Bronchial epithelial cell (primary cell): ENCODE results near the gene COL26A1. TPM values are rescaled to one million over a fixed set of nuclear protein-coding genes. Genes with fewer than 3 reads are reported as not detected.
"Not testable (repeated sequence)": the region's sequence is repeated elsewhere in the genome, so short reads cannot be mapped to it uniquely, and the experiment has no call there.

Experiments used
- DNase-seq: peaks from one replicate; pipeline ENCODE4 v3.0.0-alpha.2; 2010; ENCODE audit warnings: low read depth
- FAIRE-seq: peaks from 2 replicates; lab custom pipeline; 2011; peaks lifted over from hg19 to GRCh38; lab: Jason Lieb, UNC
- H3K27me3 ChIP-seq: 2 replicates; pipeline ENCODE4 v1.5.1; 2011; ENCODE audit warnings: low read length; ENCODE audit not compliant: control insufficient read depth, insufficient read depth
- H3K36me3 ChIP-seq: 2 replicates; pipeline ENCODE4 v1.5.1; 2011; ENCODE audit warnings: low read length; ENCODE audit not compliant: control insufficient read depth, insufficient read depth
- H3K4me3 ChIP-seq: 2 replicates; pipeline ENCODE4 v1.5.1; 2011; ENCODE audit warnings: mild to moderate bottlenecking, low read depth, low read length, control low read depth
- CTCF ChIP-seq: IDR thresholded peaks from 2 replicates; pipeline ENCODE4 v1.5.1; 2011; ENCODE audit warnings: mild to moderate bottlenecking, moderate library complexity, low read length, control low read depth, inconsistent platforms; ENCODE audit not compliant: insufficient read depth, severe bottlenecking
- total RNA-seq: library from RNA; depleted of rRNA; stranded (reverse); fragments of >200 nt; gene quantifications from 2 replicates; pipeline ENCODE4 v1.2.1, GENCODE V29; 2014

Gene COL26A1
- total RNA-seq, 1 donor from 2014 or later = not detected

DNA sequence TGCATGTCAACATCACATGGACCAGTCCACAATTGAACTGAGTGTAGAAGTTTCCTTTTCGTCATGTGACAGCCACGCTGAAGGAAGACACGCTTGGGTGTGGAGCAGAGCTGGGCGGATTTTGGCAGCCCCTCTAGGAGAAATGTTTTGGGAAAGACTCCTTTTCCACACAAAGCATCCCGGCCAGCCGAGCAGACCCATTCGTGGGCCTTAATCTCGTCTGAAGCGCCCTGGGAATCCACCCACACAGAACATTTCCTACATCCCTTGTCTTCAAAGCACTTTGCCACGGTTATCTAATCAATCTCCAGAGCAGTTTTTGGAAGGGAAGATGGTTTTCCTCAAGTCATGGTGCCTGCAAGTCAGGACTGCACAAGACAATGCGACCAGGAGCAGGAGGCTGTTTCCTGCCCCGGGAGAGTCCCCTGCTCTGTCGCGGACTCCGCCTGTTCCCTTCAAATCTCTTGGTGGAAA is 32.6 kb upstream of the COL26A1 start:
- no peaks in the 10 kb centered on the region for H3K27me3 ChIP-seq
- no peak for TF ChIP-seq CTCF
- DNase-seq (no peak), FAIRE-seq (no peak)
- no peak overlapping the region for H3K4me3 ChIP-seq
- no peaks in the 10 kb centered on the region for H3K36me3 ChIP-seq

DNA sequence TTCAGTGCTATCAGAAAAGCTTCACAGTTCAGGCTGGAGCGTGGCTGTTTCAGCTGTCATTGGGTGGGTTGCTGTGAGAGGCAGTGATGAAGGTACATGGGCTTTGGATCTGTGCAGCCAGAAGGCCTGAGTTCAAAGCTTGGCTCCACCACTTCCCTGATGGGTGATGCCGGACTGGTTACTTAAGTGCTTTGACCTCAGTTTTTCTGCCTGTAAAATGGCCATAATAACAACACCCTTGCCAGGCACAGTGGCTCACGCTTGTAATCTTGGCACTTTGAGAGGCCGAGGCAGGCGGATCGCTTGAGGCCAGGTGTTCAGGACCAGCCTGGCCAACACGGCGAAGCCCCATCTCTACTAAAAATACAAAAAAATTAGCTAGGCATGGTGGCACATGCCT is 30.6 kb upstream of the COL26A1 start:
- no peaks in the 10 kb centered on the region for H3K27me3 ChIP-seq
- no peak for DNase-seq
- FAIRE-seq = no peak
- H3K36me3 ChIP-seq = no peaks in the 10 kb centered on the region
- no peak overlapping the region for H3K4me3 ChIP-seq
- no peak for TF ChIP-seq CTCF

- no peak for FAIRE-seq
Measured at GRCh38 chr7:101333912-101334311, 28.8 kb upstream of the COL26A1 start.

DNA sequence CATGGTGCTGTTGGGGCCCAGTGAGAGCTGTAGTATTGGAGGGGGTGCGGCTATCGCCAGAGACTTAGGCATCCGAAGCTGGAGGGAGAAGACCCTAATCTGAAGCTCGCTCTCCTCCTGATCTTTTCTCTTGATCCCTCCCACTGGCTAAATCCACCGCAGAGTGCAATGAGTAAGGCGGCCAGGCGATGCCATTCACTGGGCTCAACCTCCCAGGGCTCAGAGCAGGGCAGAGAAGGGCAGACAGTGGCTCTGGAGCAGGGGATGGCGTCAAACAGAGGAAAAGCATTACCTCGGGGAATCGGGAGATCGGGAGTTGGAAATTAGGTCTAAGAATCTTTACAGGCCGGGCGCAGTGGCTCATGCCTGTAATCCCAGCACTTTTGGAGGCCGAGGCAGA is 22.3 kb upstream of the COL26A1 start:
- Histone ChIP-seq H3K27me3 (no peaks in the 10 kb centered on the region), H3K36me3 (no peaks in the 10 kb centered on the region), H3K4me3 (no peak overlapping the region)
- no peak for DNase-seq
- FAIRE-seq = no peak
- no peak for TF ChIP-seq CTCF

More at GRCh38 chr7:101333912-101334311, 28.8 kb upstream of the COL26A1 start:
- Histone ChIP-seq H3K4me3 (no peak overlapping the region), H3K27me3 (no peaks in the 10 kb centered on the region), H3K36me3 (no peaks in the 10 kb centered on the region)
- TF ChIP-seq CTCF = no peak
- no peak for DNase-seq

DNA sequence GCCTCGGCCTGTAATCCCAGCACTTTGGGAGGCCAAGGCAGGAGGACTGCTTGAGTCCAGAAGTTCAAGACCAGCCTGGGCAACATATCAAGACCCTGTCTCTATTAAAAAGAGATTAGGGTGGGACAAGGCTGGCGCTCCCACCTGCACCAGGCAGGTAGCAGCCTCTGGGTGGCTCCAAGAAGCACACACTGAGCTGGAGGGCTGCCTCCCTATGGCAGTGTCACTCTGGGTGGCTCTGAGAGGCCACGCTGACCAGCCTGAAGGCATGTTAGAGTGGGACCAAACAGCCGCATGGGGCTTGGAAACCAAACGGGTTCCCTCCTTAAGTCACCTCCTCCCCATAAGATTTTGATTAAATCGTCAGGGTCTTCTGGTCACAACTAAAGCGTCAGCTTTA is 19.8 kb upstream of the COL26A1 start:
- FAIRE-seq = no peak
- Histone ChIP-seq H3K27me3 (no peaks in the 10 kb centered on the region), H3K36me3 (no peaks in the 10 kb centered on the region), H3K4me3 (no peak overlapping the region)
- TF ChIP-seq CTCF = no peak
- DNase-seq = no peak

DNA sequence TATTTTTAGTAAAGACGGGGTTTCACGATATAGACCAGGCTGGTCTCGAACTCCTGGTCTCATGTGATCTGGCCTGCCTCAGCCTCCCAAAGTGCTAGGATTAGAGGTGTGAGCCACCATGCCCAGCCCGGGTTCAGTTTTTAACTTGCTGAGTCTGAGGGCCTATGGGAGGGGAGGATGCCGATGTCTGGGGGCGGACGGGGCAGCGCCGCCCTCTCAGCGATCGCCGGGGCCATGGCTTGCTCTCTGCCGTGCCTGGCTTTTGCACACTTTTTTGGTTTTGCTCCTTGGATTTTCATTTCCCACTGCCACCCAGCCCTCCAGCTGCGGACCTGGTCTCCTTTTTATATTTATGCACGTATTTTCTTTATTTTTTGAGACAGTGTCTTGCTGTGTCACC is 15.2 kb upstream of the COL26A1 start:
- Histone ChIP-seq H3K36me3 (no peaks in the 10 kb centered on the region), H3K4me3 (no peak overlapping the region), H3K27me3 (no peaks in the 10 kb centered on the region)
- DNase-seq (no peak), FAIRE-seq (no peak)
- TF ChIP-seq CTCF = no peak

GRCh38 chr7:101348456-101349067 is 14.1 kb upstream of the COL26A1 start:
- not testable (repeated sequence) for H3K4me3 ChIP-seq, FAIRE-seq, H3K36me3 ChIP-seq, H3K27me3 ChIP-seq, DNase-seq

DNA sequence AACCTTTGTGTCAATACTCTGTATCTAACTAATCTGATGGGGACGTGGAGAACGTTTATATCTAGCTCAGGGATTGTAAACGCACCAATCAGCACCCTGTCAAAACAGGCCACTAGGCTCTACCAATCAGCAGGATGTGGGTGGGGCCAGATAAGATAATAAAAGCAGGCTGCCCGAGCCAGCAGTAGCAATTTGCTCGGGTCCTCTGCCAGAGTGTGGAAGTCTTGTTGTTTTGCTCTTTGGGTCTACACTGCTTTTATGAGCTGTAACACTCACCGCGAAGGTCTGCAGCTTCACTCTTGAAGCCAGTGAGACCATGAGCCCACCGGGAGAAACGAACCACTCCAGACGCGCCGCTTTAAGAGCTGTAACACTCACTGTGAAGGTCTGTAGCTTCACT is 13.4 kb upstream of the COL26A1 start:
- not testable (repeated sequence) for DNase-seq, H3K36me3 ChIP-seq, H3K4me3 ChIP-seq, H3K27me3 ChIP-seq, FAIRE-seq
